Stimulated activated CD4-positive, alpha-beta T cell treated with anti-CD3 and anti-CD28 coated beads, Interleukin-15, amount 100 ng/mL, for 48 hours (primary cell): ENCODE measurements around the gene HDAC10.

Experiments
- DNase-seq, 2 donors: peaks; one replicate each; pipeline ENCODE4 v3.0.0-alpha.2; 2020; ENCODE audit warnings: low read depth in 2 of 2

HDAC10 gene

GRCh38 chr22:50242406-50242949 is 8.6 kb downstream of the HDAC10 start:
- no peak for DNase-seq

GRCh38 chr22:50238755-50239154 is 12.3 kb downstream of the HDAC10 start:
- DNase-seq = no peak

GRCh38 chr22:50236731-50237409 is 14.2 kb downstream of the HDAC10 start:
- DNase-seq = no peak

GRCh38 chr22:50233223-50233622 is 17.8 kb downstream of the HDAC10 start:
- no peak for DNase-seq

DNA sequence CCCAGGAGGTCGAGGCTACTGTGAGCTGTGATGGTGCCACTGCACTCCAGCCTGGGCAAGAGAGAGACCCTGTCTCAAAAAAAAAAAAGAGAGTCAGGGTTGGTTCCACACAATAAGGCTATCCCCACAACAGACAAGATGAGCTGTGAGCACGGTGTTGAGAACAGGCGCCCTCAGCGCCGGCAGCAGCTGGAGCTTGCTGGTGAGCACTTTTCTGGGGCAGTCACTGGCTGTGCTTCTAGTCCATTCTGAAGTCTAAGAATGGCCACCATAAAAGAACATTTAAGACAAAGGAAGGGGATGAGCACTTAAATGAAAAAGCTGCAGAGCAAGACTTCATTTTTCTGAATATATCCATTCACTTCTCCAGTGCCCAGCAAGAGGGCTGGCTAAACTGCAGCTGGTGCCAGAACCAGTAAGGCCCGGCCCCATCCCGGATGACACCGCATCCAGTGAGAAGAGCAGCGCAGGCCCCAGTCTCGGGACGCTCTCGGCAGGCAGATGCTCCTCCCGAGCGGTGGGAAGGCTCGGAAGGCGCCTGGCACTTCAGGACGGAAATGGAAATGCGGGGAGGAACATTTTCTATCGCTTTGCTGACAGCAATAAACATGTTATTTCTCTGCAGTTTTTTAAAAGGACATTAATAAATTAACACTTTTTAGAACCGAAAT is 18.4 kb downstream of the HDAC10 start:
- DNase-seq = no peak

GRCh38 chr22:50229370-50229769 is 21.7 kb downstream of the HDAC10 start:
- DNase-seq = no peak

- no peak for DNase-seq
Measured at GRCh38 chr22:50228366-50228765, 22.7 kb downstream of the HDAC10 start.

DNA sequence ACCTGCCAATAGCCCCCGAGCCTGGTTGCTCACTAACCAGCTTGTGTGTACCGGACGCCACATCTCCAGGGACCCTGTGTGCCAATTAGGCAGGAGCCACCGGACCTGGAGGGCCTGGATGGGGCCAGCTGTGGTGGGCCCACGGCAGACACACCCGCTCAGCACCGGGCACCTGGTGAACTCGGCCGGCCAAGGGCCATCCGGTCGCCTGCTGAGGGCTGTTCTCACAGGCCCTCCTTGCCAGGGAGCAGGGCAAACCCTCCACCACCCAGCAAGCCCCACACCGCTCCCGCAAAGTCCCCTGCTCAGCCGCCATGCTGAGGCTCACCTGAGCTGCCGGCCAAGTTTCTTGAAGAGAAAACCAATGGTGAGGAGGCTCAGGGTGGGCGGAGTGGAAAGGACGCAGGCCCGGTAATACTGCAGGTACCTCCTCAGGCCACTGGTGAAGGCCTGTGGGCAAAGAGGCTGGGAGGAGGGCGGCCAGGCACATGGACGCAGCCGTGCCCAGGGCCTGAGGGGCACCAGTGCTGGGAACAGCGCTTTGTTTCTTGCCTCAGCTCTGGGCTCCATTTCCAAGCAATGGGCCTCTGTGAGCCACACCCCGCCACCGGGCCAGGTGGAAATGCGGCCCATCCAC is 23.4 kb downstream of the HDAC10 start:
- no peak for DNase-seq

DNA sequence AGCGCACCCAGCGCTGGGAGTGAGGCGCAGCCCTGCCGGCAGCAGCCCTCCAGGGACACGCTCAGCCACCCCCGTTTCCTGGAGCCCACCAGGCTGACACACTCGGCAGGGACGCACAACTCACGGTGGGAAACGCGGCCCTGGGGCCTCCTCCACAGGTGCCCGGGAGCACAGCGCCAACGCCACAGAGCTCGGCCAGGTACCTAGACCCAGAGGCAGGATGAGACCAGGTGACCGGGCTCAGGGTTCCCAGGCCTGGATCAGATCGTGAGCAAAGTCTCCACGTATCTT is 24.2 kb downstream of the HDAC10 start:
- no peak for DNase-seq

- DNase-seq = no peak
Measured at GRCh38 chr22:50226063-50226874, 24.8 kb downstream of the HDAC10 start.

- no peak for DNase-seq
Measured at GRCh38 chr22:50225200-50225969, 25.7 kb downstream of the HDAC10 start.

DNA sequence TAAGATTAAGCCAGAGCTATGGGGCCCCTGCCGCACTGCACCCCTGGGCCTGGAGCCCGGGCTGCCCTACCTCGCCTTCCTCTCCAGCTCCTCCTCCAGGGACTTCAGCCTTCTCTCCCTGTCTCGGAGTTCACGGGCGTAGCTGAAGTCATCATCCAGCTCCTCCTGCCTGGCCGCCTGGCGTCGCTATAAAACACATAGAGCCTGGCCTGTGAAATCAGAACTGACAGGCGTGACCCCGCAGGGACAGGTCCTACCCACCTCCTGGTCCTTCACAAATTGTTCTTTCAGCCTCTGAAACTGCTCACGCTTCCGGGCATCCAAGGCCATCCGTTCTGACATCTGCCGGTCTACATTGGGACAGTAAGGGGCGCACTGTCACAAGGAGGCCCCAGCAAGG is 27.0 kb downstream of the HDAC10 start:
- DNase-seq = no peak

DNA sequence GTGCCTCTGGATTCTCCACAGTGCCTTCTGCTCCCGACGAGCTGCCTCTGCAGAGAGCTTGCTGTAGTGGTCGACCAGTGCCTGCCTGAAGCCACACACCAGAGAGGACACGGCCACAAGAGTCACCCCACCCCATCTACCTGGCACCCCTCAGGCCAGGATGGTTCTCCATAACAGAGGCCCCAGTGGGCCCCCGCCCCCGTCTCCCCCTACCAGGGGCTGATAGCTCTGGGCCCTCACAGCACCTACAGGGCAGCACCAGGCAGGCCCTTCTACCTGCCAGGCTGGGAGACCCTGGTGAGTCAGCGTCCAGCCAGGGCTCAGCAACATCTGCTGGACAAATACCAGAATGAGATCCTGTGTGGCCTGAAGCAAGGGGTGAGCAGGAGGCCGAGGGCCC is 28.6 kb downstream of the HDAC10 start:
- DNase-seq = no peak

DNA sequence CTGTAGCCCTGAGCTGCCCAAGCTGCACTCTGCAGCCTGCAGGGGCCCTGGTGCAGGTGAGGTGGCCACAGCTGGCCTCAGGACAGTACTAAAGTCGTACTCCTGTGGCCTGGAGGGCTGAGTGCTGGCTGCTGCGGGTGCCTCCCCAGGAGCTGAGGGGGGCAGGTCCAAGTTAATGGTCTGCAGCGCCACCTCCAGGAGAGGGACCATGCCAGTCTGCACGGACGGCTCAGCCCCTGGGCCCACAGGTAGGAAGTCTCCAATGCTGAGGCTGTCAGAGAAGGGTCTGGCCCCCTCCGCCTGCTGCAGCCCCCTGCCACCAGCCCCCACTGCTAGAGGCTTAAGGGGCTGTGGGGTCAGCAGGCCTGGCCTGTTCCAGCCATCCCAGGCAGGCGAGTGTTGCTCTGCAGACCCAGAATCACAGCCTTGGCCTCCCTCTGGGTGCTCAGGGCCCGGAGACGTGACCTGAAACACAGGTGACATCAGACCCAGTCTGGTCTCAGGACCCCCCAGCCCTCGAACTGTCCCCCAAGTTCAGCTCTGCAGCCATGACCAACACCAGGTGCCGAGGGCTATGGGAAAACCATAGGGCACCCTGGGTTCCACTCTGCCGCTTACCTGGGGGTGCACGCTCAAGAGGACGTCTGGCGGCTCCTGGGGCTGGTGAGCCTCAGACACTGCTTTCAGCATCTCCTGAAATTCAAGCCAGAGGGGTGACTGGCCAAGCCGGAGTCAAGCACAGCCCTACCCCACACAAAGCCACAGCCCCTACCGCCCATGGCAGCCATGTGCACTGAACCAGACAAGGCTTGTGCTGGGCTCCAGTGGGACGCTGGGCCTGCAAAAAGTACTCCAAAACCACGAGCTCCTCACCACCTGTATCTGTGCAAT is 29.4 kb downstream of the HDAC10 start:
- DNase-seq = no peak

- DNase-seq = no peak
Measured at GRCh38 chr22:50220603-50221409, 30.3 kb downstream of the HDAC10 start.

- no peak for DNase-seq
Measured at GRCh38 chr22:50219800-50220602, 31.1 kb downstream of the HDAC10 start.

DNA sequence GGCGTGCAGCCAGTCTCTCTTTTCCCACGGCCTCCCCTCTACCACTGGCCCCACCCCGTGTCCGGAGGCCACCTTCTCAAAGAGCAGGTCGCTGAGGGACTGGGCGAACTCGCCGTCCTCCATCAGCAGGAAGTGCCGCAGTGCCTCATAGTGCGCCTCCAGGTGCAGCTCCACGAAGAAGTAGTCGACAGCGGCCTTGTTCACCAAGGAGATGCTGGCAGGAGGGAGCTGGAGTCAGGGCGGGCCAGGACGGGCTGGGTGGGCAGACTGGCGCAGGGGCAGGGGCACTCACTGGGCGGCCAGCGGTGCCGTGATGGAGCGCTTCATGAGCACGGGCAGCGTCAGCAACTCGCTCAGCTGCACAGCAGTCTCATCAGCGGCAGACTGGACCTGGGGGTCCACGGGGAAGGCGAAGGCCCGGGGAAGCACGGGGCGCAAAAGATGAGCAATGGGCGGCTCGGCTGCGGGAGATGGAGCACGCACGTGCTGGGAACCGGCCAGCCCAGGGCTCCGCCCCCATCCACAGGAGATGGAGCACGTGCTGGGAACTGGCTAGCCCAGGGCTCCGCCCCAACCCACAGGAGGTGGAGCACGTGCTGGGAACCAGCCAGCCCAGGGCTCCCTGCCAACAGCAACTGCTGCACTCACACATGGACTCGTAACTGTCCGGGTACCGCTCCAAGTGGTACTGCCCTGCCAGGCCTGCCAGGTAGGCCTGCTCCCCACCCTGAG is 31.9 kb downstream of the HDAC10 start:
- DNase-seq = no peak
